NCI-H2107 (cell line): Measurements from ENCODE around the gene P2RY8.
"Not testable (repeated sequence)": the region's sequence is repeated elsewhere in the genome, so short reads cannot be mapped to it uniquely, and the experiment has no call there.

ENCODE experiments used
- DNase-seq: peaks from one replicate; lab custom pipeline; 2025; lab: John Stamatoyannopoulos, UW

The P2RY8 gene

DNA sequence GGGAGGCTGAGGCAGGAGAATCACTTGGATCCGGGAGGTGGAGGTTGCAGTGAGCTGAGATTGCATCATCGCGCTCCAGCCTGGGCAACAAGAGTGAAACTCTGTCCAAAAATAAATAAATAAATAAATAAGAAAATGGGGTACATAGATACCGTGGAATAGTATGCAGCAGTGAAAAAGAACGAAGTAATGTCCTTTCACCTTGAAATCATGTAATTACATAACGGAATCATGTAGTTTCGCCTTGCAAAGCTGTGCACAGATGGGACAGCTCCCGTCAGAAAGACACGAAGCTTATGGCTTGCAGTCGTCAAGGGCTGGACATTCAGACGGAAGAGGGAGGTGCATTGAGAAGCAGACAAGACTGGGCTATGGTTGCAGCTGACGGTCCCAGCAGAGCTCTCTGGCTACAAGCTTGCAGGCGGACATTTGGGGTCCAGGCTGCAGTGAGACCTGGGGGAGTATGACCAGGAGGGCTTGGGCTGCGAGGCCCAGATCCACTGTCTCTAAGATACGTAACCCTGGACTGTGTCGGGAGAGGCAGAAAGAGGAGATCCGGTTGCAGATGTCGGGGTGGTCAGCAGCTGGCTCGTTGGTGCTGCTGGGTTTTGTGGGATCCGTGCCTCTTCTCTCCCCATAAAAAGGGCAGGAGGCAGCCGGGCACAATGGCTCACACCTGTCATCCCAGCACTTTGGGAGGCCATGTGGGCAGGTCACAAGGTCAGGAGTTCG, 6.2 kb upstream of the P2RY8 start:
- DNase-seq: no peak

DNA sequence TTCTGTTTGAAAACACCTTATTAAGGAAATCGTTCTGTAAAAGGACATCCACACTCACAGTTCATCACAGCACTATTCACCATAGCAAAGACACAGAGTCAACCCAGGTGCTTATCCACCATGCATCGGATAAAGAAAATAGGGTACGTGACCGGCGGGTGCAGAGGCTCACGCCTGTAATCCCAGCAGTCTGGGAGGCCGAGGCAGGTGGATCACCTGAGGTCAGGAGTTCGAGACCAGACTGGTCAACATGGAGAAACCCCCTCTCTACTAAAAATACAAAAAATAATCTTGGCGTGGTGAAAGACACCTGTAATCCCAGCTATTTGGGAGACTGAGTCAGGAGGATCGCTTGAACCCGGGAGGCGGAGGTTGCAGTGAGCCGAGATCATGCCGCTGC, 2.2 kb upstream of the P2RY8 start:
- not testable (repeated sequence) for DNase-seq

DNA sequence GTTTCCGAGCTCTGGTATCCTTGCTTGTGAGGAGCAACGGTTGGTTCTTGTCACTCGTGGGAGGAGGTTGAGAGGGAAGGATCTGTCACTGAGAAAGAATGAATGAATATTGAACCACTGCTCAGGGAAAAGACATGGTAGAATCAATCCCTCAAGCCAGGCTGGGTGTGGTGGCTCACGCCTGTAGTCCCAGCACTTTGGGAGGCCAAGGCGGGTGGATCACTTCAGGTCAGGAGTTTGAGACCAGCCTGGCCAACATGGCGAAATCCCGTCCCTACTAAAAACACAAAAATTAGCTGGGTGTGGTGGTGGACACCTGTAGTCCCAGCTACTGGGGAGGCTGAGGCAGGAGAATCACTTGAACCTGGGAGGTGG, 718 bp upstream of the P2RY8 start:
- not testable (repeated sequence) for DNase-seq

GRCh38 chrX:1536712-1537030, 314 bp downstream of the P2RY8 start:
- DNase-seq: no peak

DNA sequence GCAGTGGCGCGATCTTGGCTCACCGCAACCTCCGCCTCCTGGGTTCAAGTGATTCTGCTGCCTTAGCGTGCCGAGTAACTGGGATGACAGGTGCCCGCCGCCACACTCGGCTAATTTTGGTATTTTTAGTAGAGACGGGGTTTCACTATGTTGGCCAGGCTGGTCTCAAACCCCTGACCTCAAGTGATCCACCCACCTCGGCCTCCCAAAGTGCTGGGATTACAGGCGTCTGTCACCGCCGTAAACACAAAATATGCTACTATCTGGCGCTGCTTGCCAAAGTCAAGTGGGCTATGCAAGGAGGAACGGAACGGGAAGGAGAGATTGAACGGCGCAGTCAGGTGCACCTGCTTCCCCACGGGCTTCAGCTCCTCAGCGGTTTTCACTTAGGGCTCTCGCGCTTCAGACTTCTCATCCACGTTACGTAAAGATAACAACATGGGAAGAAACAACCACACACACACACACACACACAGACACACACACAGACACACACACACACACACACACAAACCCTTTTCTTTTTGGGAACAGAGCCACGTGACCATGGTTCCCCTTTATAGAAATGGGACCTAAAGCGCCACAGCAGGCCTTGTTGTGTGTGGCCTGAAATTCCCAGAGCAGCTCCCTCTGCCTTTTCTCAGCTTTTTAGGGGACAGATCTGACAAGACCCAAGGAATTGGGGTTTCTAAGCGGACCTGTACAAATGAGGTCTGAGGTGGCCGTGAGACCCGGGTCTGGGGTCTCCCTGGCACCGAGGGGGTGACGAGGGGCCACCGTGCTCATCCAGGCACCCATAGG, 1.5 kb downstream of the P2RY8 start:
- DNase-seq: peak; percentile 27

DNA sequence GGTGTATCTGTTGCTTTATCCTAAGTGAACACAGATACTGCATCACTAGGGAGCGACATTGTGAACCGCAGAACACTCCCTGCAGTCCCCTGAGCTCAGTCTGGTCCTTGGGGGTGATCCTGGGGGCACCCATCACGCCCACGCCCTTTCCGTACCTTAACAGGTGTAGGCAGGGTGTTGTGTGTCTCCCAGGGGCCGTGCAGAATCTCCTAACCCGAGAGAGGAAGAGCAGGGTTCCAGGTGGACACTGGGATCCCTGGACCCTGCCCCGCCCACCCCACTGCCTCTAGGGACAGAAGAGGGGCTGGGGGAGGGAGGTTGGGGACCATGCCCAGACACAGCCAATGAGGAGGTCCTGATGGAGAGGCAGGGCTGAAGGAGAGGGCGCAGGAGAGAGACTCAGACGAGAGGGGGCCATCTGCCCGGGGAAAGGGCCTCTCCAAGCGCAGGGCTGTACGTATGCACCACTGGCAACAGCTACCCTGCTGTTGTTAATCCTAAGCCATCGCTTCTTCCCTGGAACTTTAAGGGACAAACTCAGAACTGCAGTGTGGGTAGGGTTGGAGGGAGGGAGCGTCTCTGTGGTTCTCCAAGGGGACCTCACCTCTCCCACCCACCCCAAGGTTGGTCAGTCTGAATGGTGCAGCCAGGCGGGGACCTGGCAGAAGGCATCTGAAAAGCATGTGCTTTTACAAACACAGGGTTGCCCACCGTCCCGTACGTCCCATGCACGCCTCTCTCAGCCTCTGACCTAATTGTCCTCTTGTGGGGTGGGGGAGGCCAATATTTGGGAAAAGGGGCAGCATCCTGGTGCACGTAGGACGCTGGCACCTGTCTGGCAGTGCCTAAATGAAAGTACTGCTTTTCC, 2.5 kb downstream of the P2RY8 start:
- DNase-seq: no peak

DNA sequence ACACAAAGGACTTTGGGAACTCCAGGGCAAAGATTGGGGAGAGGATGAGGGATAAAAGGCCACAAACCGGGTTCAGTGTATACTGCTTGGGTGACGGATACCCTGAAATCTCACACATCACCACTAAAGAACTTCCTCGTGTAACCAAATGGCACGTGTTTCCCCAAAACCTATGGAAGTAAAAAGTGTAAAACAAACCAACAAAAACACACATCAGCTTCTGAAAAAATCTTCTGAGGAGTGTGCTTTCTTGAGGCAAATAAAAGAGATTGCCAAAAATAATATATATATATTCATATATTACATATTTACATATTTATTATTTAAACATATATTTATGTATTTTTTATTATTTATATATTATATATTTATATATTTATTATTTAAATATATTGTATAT, 3.9 kb downstream of the P2RY8 start:
- no peak for DNase-seq

DNA sequence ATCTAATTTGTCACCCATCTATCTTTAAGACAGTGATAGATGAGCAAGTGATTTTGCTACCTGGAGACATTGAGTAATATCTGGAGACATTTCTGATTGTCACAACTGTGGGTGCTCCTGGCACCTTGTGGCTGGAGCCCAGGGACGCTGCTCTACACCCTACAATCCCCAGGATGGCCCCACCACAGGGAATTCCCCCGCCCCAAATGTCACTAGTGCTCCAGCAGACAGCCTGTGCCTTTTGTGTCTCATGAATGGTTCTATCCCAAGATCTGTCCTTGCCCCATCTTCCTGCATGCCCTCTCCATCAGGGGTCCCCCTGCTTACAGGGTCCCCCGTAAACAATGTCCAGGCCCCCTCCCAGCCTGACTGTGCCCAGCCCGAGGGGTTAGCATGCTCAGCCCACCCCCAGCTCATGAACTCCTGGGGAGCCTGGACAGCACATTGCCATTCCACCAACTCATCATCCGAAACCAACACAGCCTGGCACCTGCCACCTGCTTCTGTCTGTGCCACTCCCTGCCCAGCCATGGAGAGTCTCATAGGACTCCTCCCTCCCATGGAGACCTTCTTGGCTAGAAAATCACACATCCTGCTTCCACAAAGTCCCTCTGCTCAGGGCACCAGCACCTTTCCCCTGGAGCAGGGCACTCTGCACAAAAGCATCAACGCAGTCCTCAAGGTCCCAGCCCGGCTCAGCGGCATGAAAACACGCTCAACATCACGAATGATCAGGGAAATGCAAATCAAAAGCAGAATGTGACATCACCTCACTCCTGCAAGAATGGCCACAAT, 5.7 kb downstream of the P2RY8 start:
- DNase-seq: no peak

DNA sequence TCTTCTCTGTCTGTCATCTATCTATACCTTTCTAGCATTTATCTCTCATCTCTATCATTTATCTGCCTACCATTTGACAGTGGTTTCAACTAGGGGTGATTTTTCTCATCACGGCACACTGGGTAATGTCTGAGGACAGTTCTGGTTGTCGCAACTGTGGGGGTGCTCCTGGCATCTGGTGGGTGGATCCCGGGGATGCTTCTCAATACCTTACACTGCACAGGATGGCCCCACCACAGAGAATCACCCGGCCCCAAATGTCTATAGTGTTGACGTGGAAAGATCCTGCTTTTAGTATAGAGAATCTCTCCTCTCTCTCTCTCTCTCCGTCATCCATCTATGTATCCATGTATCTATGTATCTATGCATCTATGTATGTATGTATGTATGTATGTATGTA, 7.2 kb downstream of the P2RY8 start:
- no peak for DNase-seq

DNA sequence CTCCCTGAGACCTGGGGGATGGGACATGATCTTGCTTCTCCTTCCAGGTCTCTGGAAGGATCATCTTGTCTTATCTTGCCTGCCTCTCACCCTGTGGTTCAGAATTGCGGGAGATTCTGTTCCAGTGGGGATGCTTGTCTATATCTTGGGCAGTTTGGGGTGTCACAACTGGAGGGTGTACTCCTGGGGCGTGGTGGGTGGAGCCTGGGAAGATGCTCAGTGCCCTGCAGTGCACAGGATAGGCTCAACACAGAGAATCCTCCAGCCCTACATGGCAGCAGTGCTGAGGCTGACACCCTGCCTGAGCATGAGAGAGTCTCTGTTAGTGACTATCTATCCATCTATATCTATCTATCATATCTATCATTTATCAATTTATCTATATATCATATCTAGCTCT, 7.7 kb downstream of the P2RY8 start:
- DNase-seq: no peak

- DNase-seq: no peak
Measured at GRCh38 chrX:1528884-1529203, 8.1 kb downstream of the P2RY8 start.

DNA sequence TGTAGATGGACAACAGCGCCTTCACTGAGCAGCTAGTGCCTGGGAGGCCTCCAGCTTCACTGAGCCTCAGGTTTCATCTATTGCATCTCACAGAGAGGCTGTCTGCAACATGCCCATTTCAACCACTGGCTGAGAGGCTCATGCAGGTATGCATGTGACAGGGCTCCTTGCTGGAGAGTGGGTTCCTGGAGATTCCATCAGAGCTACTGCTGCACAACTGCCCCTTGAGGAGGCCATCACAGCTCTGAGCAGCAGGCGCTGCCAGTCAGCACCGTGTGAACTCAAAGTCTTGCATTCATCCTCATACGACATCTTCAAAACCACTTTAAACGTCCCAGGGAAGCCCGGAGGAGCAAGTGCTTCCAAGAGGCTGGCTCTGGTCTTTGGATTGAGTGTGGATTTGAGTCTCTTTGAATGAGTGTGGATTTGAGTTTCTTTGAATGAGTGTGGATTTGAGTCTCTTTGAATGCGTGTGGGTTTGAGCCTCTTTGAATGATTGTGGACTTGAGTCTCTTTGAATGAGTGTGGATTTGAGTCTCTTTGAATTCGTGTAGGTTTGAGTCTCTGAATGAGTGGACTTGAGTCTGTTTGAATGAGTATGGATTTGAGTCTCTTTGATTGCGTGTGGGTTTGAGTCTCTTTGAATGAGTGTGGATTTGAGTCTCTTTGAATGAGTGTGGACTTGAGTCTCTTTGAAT, 8.7 kb downstream of the P2RY8 start:
- no peak for DNase-seq

DNA sequence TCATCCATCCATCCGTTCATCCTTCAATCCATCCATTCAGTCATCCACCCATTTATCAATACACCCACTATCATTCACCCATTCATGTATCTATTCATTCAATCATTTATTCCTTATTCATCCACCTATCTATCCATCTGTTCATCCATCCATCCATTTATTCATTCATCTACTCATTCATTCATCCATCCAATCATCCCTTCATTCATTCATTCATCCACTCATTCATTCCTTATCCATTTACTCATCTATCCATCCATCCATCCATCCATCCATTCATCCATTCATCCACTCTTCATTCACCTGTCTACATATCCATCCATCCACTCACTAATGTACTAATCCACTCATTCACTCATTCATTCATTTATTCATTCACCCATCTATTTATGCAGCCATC, 9.5 kb downstream of the P2RY8 start:
- DNase-seq: no peak

DNA sequence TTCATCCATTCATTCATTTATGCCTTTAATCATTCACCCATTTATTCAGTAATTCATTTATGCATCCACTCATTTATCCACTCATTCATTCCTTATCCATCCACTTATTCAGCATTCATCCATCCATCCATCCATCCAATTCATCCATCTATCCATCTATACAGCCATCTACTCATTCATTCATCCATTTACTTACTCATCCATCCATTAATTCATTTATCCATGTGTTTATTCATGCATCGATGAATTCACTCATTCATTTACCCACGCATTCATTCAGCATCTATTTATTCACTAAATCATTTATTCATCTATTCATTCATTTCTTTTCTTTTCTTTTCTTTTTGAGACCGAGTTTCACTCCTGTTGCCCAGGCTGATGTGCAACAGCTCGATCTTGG, 10.4 kb downstream of the P2RY8 start:
- DNase-seq: no peak

- DNase-seq: no peak
Measured at GRCh38 chrX:1525583-1526355, 11.2 kb downstream of the P2RY8 start.

- DNase-seq: no peak
Measured at GRCh38 chrX:1524874-1525582, 12.0 kb downstream of the P2RY8 start.

DNA sequence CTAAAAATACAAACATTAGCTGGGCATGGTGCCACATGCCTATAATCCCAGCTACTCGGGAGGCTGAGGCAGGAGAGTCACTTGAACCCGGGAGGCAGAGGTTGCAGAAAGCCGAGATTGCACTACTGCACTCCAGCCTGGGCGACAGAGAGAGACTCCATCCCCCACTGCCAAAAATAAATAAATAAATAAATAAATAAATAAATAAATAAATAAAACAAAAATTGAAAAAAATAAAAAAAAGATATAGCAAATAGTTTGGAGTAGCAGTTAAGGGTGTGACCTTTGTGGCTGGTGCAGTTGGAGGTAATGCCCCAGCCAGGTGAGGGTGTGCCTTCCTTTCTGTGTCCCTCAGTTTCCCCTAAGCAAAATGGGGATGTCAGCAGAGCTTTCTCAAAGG, 14.1 kb downstream of the P2RY8 start:
- DNase-seq: not testable (repeated sequence)

DNA sequence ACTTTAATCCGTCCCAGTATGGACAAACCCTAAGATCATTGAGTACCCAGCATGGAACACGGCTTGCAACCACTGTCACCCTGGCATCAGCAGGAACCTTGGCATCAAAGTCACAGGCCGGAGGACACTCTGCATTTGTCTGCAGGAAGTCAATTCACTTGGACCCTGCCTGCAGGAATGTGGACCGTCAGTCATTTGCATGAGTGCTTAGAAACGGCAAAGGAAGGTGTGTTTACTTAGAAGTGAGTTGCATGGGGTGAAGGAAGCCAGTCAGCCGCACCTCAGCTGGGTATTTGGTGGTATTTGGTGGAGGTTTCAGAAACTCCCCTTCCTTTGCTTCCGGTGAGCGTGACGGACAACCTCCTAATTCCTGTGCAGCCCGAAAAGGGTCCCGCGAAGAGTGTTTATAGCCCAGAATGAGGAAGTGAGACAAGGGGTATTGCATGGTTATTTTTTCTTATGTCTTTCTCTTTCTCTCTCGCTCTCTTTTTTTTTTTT, 15.5 kb downstream of the P2RY8 start:
- DNase-seq: no peak

DNA sequence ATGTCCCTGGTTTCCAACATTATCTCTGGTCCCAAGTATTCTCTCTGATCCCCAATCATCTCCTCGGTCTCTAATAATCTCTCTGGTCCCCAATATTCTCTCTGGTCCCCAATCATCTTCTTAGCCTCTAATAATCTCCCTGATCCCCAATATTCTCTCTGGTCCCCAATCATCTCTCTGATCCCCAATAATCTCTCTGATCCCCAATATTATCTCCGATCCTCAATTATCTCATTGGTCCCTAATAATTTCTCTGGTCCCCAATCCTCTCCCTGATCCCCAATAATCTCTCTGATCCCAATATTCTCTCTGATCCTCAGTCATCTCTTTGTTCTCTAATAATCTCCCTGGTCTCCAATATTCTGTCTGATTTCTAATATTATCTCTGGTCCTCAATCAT, 16.6 kb downstream of the P2RY8 start:
- no peak for DNase-seq

- DNase-seq: no peak
Measured at GRCh38 chrX:1519022-1519497, 17.9 kb downstream of the P2RY8 start.
